ENCODE measurements around the gene FAHD2A.
"Not testable (repeated sequence)": the region's sequence is repeated elsewhere in the genome, so short reads cannot be mapped to it uniquely, and the experiment has no call there.

Gene FAHD2A

DNA sequence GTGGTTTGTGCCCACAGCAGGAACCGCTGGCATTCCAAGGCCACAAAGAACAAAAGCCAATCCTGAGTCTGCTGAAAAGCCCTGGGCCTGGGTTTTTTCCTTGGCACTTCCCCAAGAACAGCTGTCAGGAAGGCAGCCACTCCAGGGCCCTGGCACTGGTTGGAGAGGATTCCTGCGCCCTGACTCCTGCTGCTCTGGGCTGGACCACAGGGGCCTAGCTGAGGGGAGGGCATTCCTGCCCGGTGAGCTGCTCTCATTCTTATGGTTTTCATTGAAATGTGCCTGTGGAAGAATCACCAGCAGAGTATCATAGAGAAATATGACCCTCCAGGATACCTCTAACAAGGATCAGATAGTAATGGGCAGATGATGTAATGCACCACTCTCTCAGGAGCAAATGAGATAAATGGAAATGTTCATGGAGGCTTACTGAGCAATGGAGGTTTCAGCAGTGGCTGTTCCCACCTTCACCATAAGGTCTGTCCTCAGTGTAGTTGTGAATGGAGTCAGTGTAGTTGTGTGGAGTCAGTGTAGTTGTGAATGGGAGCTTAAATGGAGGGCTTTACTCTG lies 32.1 kb downstream of the FAHD2A start:
- not testable (repeated sequence) for H3K4me1 Mint-ChIP-seq; H3K4me3 Mint-ChIP-seq; H3K27ac Mint-ChIP-seq; DNase-seq (ENCODE audit: low spot score in 2 of 2); ATAC-seq; H3K36me3 Mint-ChIP-seq; H3K9me3 Mint-ChIP-seq

DNA sequence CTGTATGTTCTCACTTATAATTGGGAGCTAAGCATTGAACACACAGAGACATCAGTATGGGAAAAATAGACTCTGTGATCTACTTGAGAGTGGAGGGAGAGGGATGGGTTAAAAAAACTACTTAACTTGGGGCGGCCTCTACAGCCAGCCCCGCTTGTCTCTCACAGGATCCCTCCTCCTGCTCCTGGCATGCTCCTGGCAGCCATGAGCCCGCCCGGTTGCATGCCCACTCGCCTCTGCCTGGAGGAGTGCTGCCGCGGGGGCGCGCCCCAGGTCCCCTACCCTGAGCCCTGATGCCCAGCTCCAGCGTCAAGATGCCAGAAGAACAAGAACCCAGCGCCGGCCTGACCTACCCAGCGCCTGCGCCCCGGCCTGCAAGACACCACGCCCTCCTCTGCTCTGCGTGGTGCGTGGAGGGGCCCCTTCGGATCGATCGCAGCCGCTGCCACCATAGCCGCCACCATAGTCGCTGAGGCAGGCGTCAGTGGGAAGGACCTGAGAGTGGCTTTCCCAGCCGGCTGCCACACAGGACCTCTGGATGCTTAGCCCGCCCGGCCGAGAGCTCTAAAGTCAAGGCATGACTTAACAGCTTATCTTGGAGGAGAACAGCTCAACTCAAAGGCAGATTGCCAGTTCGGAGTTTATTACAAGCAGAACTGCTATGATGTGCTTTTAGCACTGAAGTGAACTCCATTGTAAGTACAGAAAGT lies 32.8 kb downstream of the FAHD2A start:
- not testable (repeated sequence) for H3K9me3 Mint-ChIP-seq; H3K36me3 Mint-ChIP-seq; H3K27ac Mint-ChIP-seq; H3K4me1 Mint-ChIP-seq; H3K4me3 Mint-ChIP-seq; DNase-seq (ENCODE audit: low spot score in 2 of 2)
- ATAC-seq, result peak; percentile 6

DNA sequence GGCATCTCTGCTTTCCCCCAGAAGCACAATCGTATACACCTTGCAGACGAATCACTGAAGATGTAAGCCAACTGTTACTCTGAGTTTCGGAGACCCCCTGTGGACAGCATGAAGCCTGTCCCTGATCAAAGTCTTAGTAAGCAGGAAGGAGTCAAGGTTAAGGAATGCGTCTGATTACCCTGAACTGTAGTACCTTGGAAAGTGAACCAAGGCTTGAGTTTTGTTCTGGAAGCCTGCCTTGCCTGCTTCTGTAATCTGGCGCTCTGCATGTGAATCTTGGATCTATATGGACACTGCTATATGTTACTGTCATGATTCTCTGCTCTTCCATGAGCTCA lies 33.3 kb downstream of the FAHD2A start:
- H3K4me3 Mint-ChIP-seq; H3K36me3 Mint-ChIP-seq; H3K4me1 Mint-ChIP-seq; ATAC-seq; H3K27ac Mint-ChIP-seq; DNase-seq (ENCODE audit: low spot score in 2 of 2); H3K9me3 Mint-ChIP-seq: not testable (repeated sequence)

DNA sequence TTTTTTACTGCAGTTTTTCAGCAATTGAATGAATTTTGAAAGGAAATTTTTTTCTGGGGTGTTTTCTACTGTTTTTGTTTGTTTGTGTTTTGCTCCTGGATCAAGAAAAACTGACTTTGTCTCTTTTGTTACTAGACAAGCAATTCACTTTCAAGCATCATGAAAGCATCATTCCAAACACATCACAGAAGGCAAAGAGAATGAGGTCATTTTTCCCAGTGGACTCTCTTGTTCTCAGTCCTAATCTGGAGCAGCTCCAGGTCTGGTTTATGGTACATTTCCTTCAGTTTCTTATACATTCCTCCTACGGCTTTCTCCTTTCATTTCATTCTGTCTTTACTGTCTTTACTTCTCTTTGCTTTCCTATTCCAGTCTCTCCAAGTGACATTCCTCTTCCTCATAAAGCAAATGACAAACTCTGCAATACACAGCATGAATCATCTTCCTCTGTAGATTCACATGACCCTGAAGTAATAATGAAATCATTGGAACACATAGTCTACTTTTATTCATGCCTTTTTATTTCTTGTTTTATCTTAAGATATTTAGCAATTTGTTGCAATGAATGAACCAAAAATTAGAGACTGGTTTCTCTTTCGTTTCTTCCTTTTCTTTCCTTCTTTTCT lies 40.1 kb downstream of the FAHD2A start:
- not testable (repeated sequence) for H3K36me3 Mint-ChIP-seq; DNase-seq (ENCODE audit: low spot score in 2 of 2); H3K4me3 Mint-ChIP-seq; H3K27ac Mint-ChIP-seq; ATAC-seq; H3K4me1 Mint-ChIP-seq; H3K9me3 Mint-ChIP-seq

DNA sequence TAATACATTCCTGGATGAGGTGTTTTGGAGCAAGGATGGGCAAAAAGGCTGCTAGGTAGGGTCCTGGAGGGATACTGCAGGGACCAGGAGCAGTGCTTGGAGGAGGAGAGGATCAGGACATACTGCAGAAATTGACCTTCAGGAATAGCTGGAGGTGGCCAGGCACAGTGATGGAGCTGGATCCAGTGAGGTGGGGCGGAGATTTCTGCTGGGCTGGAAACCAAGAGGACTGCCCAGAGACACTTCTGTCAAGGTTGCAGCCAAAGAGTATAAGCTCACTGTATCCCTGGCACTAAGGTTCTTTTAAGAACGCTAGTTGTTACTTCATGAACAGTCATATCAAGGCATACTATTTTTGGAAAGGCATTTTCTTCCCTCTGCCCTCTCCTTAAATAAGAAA lies 42.8 kb downstream of the FAHD2A start:
- not testable (repeated sequence) for H3K4me3 Mint-ChIP-seq; H3K9me3 Mint-ChIP-seq; H3K36me3 Mint-ChIP-seq; H3K27ac Mint-ChIP-seq; DNase-seq (ENCODE audit: low spot score in 2 of 2); H3K4me1 Mint-ChIP-seq; ATAC-seq

DNA sequence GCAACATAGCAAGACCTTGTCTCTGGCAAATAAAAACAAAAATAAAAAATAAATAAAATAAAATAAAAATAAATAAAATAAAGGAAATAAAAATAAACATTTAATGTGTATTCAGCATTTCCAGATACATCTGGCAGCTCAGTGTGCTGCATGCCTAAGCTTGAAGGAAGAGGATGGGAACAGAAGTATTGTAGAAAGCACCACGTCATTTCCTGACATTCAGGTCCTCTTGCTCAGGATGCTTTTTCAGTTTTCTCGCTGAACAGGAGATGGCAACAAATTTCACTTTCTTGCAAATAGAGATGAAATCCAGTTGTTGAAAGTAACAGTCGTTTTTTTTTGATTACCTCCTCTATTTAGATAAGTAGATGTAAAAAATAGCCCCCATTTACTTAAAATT lies 60.8 kb downstream of the FAHD2A start:
- ATAC-seq; H3K27ac Mint-ChIP-seq; H3K36me3 Mint-ChIP-seq; H3K9me3 Mint-ChIP-seq; DNase-seq (ENCODE audit: low spot score in 2 of 2); H3K4me3 Mint-ChIP-seq; H3K4me1 Mint-ChIP-seq: not testable (repeated sequence)

All from stimulated activated effector memory CD8-positive, alpha-beta T cell treated with anti-CD3 and anti-CD28 coated beads, Interleukin-12 subunit alpha, Interleukin-12 subunit beta, amount 100 ng/mL, for 72 hours (primary cell).